ENCODE results near the gene FAM110D. TPM values are rescaled to one million over a fixed set of nuclear protein-coding genes. Genes with fewer than 3 reads are reported as not detected.

Gene FAM110D
- total RNA-seq, 1 donor from 2014 or later = not detected

GRCh38 chr1:26162220-26162709, 3.4 kb downstream of the FAM110D start:
- DNase-seq (ENCODE audit: low spot score) = no peak
- Mint-ChIP-seq H3K27ac (no peak overlapping the region), H3K4me1 (ENCODE audit: low read depth) (peaks cover 22% of the 10 kb centered on the region), H3K27me3 (ENCODE audit: insufficient read depth) (peaks cover 49% of the 10 kb centered on the region), H3K4me3 (peak overlapping the region; percentile 56), H3K36me3 (ENCODE audit: low read depth) (peaks cover 2% of the 10 kb centered on the region), H3K9me3 (no peaks in the 10 kb centered on the region)
- intact Hi-C loops (cut with micrococcal nuclease) = no loop called here

GRCh38 chr1:26163684-26164035, 4.8 kb downstream of the FAM110D start:
- peaks cover 2% of the 10 kb centered on the region for H3K36me3 Mint-ChIP-seq (ENCODE audit: low read depth)
- DNase-seq (ENCODE audit: low spot score) = no peak
- H3K27ac Mint-ChIP-seq = no peak overlapping the region
- H3K4me3 Mint-ChIP-seq = no peak overlapping the region
- H3K4me1 Mint-ChIP-seq (ENCODE audit: low read depth) = peaks cover 22% of the 10 kb centered on the region
- intact Hi-C loops (cut with micrococcal nuclease) = loop anchor here (1.0 kb wide), 1 partner anchor 127 kb away; no protein-coding TSS in a partner anchor
- no peaks in the 10 kb centered on the region for H3K9me3 Mint-ChIP-seq
- peaks cover 42% of the 10 kb centered on the region for H3K27me3 Mint-ChIP-seq (ENCODE audit: insufficient read depth)

- intact Hi-C loops (cut with micrococcal nuclease) = loop anchor here (1.0 kb wide), 1 partner anchor 128 kb away; no protein-coding TSS in a partner anchor
- Mint-ChIP-seq H3K27ac (no peak overlapping the region), H3K9me3 (no peaks in the 10 kb centered on the region), H3K27me3 (ENCODE audit: insufficient read depth) (peaks cover 47% of the 10 kb centered on the region), H3K4me3 (peak overlapping the region; percentile 49), H3K4me1 (ENCODE audit: low read depth) (peaks cover 22% of the 10 kb centered on the region), H3K36me3 (ENCODE audit: low read depth) (peaks cover 2% of the 10 kb centered on the region)
- DNase-seq (ENCODE audit: low spot score) = peak; percentile 41
Measured at GRCh38 chr1:26164036-26164860, 5.4 kb downstream of the FAM110D start.

- no peaks in the 10 kb centered on the region for H3K9me3 Mint-ChIP-seq
- peaks cover 2% of the 10 kb centered on the region for H3K36me3 Mint-ChIP-seq (ENCODE audit: low read depth)
- no peak for DNase-seq (ENCODE audit: low spot score)
- intact Hi-C loops (cut with micrococcal nuclease) = loop anchor here (1.0 kb wide), 2 partner anchors 60 to 129 kb away; no protein-coding TSS in a partner anchor
- H3K4me3 Mint-ChIP-seq = peak overlapping the region; percentile 49
- H3K27ac Mint-ChIP-seq = no peak overlapping the region
- H3K4me1 Mint-ChIP-seq (ENCODE audit: low read depth) = peaks cover 23% of the 10 kb centered on the region
- peaks cover 42% of the 10 kb centered on the region for H3K27me3 Mint-ChIP-seq (ENCODE audit: insufficient read depth)
Measured at GRCh38 chr1:26164861-26165842, 6.3 kb downstream of the FAM110D start.

GRCh38 chr1:26166719-26167281, 7.9 kb downstream of the FAM110D start:
- H3K27ac Mint-ChIP-seq = no peak overlapping the region
- intact Hi-C loops (cut with micrococcal nuclease) = no loop called here

GRCh38 chr1:26168410-26169197, 9.7 kb downstream of the FAM110D start, which contains the start of gene C1orf232:
C1orf232 (minus strand) TSS chr1:26168963; CDS start chr1:26168499, 464 bp downstream.
- no peak for DNase-seq (ENCODE audit: low spot score)
- Mint-ChIP-seq H3K36me3 (ENCODE audit: low read depth) (peaks cover 8% of the 10 kb centered on the region), H3K9me3 (no peaks in the 10 kb centered on the region), H3K4me1 (ENCODE audit: low read depth) (peaks cover 29% of the 10 kb centered on the region), H3K4me3 (peak within 1 kb of the TSS; percentile 92), H3K27ac (peak within 1 kb of the TSS; percentile 88), H3K27me3 (ENCODE audit: insufficient read depth) (peaks cover 24% of the 10 kb centered on the region)
- intact Hi-C loops (cut with micrococcal nuclease) = loop anchor here (1.0 kb wide), 3 partner anchors 66 to 223 kb away; partner anchors contain the start of gene CEP85

More at GRCh38 chr1:26166719-26167281, 7.9 kb downstream of the FAM110D start:
- Mint-ChIP-seq H3K36me3 (ENCODE audit: low read depth) (peaks cover 6% of the 10 kb centered on the region), H3K27me3 (ENCODE audit: insufficient read depth) (peaks cover 33% of the 10 kb centered on the region), H3K4me3 (no peak overlapping the region), H3K4me1 (ENCODE audit: low read depth) (peaks cover 34% of the 10 kb centered on the region), H3K9me3 (no peaks in the 10 kb centered on the region)
- no peak for DNase-seq (ENCODE audit: low spot score)

GRCh38 chr1:26169198-26169554, 10.3 kb downstream of the FAM110D start:
- intact Hi-C loops (cut with micrococcal nuclease) = loop anchor here (1.0 kb wide), 3 partner anchors 65 to 222 kb away; partner anchors contain the start of gene CEP85
- Mint-ChIP-seq H3K4me1 (ENCODE audit: low read depth) (peaks cover 29% of the 10 kb centered on the region), H3K36me3 (ENCODE audit: low read depth) (peaks cover 8% of the 10 kb centered on the region), H3K27ac (peak overlapping the region; percentile 23), H3K9me3 (no peaks in the 10 kb centered on the region), H3K4me3 (peak overlapping the region; percentile 92), H3K27me3 (ENCODE audit: insufficient read depth) (peaks cover 23% of the 10 kb centered on the region)
- DNase-seq (ENCODE audit: low spot score) = no peak

- Mint-ChIP-seq H3K4me1 (ENCODE audit: low read depth) (peaks cover 29% of the 10 kb centered on the region), H3K36me3 (ENCODE audit: low read depth) (peaks cover 6% of the 10 kb centered on the region), H3K4me3 (peak within 1 kb of the TSS; percentile 92), H3K27me3 (ENCODE audit: insufficient read depth) (peaks cover 17% of the 10 kb centered on the region), H3K9me3 (no peaks in the 10 kb centered on the region), H3K27ac (peak within 1 kb of the TSS; percentile 88)
- intact Hi-C loops (cut with micrococcal nuclease) = loop anchor here (1.0 kb wide), 3 partner anchors 64 to 221 kb away; partner anchors contain the start of gene CEP85
- DNase-seq (ENCODE audit: low spot score) = peak; percentile 85
Measured at GRCh38 chr1:26169669-26170471, 11.0 kb downstream of the FAM110D start, which contains the start of gene ZNF593. ZNF593 (plus strand) TSS chr1:26169908; CDS start chr1:26169984, 76 bp downstream.

GRCh38 chr1:26170472-26170821, 11.6 kb downstream of the FAM110D start:
- intact Hi-C loops (cut with micrococcal nuclease) = no loop called here
- Mint-ChIP-seq H3K27me3 (ENCODE audit: insufficient read depth) (peaks cover 15% of the 10 kb centered on the region), H3K4me1 (ENCODE audit: low read depth) (peaks cover 24% of the 10 kb centered on the region)

GRCh38 chr1:26171084-26172072, 12.5 kb downstream of the FAM110D start, which contains the start of gene ZNF593OS:
ZNF593OS (minus strand) TSS chr1:26171832; CDS start chr1:26171661, 171 bp downstream.
- no peak within 1 kb of the TSS for H3K27ac Mint-ChIP-seq
- H3K27me3 Mint-ChIP-seq (ENCODE audit: insufficient read depth) = peaks cover 14% of the 10 kb centered on the region
- intact Hi-C loops (cut with micrococcal nuclease) = no loop called here
- no peak for DNase-seq (ENCODE audit: low spot score)
- peaks cover 18% of the 10 kb centered on the region for H3K4me1 Mint-ChIP-seq (ENCODE audit: low read depth)
- H3K4me3 Mint-ChIP-seq = peak within 1 kb of the TSS; percentile 92
- H3K36me3 Mint-ChIP-seq (ENCODE audit: low read depth) = peaks cover 6% of the 10 kb centered on the region
- no peaks in the 10 kb centered on the region for H3K9me3 Mint-ChIP-seq

More at GRCh38 chr1:26170472-26170821, 11.6 kb downstream of the FAM110D start:
- H3K9me3 Mint-ChIP-seq = no peaks in the 10 kb centered on the region
- H3K36me3 Mint-ChIP-seq (ENCODE audit: low read depth) = peaks cover 6% of the 10 kb centered on the region
- peak overlapping the region; percentile 88 for H3K27ac Mint-ChIP-seq
- no peak for DNase-seq (ENCODE audit: low spot score)
- H3K4me3 Mint-ChIP-seq = peak overlapping the region; percentile 92

Data from activated T-helper 1 cell treated with anti-CD3 and anti-CD28 coated beads, Interleukin-12 subunit alpha, Interleukin-12 subunit beta, Interleukin-2, Interleukin-4 antibody, amounts not matched to agents 30 ng/mL and 10 ng/mL and 1 ng/mL, durations not matched to agents 14 hours and 24 hours and 36 hours (primary cell).